SH-SY5Y (cell line): Measurements from ENCODE around the gene MRTO4.
"Not testable (repeated sequence)": the region's sequence is repeated elsewhere in the genome, so short reads cannot be mapped to it uniquely, and the experiment has no call there.

ENCODE experiments used
- GATA2 ChIP-seq: IDR thresholded peaks from 2 replicates; pipeline ENCODE4 v1.6.1; 2011; ENCODE audit warnings: mild to moderate bottlenecking, low read depth, low read length
- GATA3 ChIP-seq: IDR thresholded peaks from 2 replicates; pipeline ENCODE4 v1.6.1; 2011; ENCODE audit warnings: low read depth, mild to moderate bottlenecking, low read length, moderate library complexity

MRTO4 gene

DNA sequence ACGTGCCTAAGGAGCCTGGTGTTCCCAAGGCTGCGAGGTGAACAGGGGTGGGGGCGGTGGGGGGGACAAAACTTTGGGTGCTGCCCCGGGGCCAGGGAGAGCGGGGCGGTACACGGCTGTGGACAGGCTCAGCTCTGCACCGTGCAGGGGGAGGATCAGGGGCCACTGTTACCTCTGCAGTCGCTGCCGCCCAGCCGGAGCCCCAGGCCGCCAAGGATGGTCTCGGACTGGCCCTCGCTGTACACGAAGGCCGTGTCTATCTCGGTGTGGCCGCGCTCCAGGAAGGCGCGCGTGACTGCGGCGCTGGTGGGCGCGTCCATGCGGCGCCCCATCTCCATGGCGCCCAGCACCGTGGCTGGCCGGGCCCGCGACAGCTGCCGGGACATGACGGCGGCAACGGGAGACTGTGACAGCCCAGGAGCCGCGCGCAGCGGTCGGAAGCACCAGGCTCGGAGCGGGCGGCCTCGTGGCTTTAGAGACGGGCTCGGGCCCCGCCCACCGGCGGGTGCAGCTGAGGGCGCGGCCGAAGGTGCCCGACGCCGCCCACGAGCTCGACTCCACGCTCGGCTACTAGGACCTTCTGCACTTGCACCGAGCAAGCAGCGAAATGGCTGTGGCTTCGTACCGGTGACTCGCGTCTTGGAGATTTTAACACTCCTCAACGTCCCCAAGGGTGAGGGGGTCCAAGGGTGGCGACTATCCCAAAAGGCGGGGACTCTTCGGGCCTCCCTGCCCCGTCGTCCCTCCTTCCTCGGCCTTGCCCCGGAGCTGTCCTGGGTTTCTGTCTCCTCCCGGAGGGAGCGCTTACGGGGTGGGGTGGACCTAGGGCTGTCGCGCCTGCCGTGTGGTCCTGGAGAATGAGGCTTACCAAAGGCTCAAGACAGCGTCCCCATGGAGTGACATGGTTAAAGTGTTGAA is 37.0 kb downstream of the MRTO4 start, which contains the start of gene AKR7A3:
Gene AKR7A3 (minus strand): TSS at position 447 of the 918 bp plus-strand sequence. CDS start 61 bp downstream, at position 386.
- TF ChIP-seq GATA3, GATA2: not testable (repeated sequence)

DNA sequence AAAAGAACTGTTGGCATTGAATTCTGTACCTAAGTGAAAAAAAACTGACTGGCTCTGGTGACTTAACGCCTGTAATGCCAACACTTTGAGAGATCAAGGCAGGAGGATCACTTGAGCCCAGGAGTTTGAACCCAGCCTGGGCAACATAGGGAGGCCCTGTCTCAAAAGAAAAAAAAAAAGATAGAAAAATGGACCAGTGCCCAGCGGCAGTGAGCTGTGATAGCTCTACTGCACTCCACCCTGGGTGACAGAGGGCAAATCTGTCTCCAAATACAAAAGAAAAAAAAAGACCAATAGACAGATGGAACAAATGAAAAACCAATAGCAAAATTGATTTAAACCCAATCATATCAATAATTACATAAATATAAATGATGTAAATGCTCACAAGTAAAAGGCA is 37.6 kb downstream of the MRTO4 start:
- TF ChIP-seq GATA2 (no peak), GATA3 (no peak)

DNA sequence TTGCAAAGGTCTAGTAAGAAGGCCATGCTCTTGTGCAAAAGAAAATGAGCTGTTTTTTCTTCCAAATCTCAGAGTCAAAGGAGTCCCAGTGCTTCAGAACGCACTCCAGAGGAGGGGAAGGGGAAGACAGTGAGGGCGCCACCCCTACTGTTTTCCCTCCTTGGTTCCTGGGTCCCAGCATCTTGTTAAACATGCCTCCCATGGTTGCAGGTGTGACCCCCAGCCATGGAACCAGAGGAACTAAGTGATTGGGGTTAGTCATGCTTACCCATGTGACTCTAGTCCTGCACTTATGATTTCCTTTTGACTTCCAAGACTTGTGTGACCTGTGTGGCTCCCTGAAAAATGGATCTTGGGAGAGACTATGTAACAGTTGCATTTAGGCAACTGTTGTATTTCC is 43.0 kb downstream of the MRTO4 start:
- TF ChIP-seq GATA2, result no peak
- TF ChIP-seq GATA3, result no peak

DNA sequence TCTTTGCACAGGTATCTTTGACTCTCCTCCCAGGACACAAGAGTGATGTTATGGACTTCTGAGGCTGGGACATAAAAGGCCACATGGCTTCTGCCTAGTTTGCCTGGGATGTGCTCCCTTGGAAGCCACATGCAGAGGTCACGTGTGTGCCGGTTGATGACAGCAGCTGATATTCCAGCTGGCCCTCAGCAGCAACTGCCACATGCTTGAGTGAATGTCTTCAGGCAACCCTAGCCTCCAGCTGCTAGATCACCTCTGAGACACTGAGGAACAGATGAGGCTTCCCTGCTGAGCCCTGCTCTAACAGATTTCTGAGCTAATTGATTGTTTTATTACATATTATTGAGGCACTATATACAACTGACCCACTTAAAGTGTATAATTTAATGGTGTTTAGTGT is 48.6 kb downstream of the MRTO4 start:
- no peak for TF ChIP-seq GATA2
- TF ChIP-seq GATA3, result no peak

DNA sequence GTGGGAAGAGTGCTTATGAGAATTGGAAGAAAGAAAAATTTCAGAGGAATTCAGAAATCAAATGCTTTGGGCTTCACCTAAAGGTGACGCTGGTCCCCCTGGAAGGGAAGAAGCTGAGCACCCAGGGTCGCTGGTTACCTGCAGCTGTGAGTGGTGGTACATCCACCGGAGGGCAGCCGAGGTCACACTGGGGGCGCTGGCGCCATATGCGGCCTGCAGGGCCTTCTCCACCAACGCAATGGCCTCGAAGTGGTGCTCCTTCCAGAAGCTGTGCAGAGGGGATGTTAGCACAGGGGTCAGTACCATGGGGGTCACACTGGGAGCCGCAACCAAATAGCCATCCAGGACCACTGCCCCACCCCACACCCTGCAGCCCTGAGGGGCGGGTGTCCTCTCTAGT is 54.3 kb downstream of the MRTO4 start:
- TF ChIP-seq GATA3 (no peak), GATA2 (no peak)

DNA sequence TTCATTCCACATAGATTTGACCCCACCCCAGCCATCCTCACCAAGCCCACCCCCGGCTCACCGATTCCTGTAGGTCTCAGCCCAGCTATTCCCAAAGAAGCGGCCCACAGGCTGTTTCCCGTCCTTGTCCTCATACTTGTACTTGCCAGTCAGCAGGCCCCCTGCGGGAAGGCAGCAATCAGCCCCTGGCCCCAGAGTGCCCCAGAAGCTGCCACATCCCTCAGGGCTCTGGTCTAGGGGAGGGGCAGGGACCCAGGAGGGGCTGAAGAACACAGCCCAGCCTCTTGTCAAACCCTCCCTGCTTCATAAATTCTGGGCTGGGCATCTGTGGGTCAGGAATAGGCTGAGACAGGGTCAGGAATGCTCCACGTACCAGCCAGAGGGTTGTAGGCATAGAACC is 55.3 kb downstream of the MRTO4 start:
- no peak for TF ChIP-seq GATA2
- TF ChIP-seq GATA3, result no peak

DNA sequence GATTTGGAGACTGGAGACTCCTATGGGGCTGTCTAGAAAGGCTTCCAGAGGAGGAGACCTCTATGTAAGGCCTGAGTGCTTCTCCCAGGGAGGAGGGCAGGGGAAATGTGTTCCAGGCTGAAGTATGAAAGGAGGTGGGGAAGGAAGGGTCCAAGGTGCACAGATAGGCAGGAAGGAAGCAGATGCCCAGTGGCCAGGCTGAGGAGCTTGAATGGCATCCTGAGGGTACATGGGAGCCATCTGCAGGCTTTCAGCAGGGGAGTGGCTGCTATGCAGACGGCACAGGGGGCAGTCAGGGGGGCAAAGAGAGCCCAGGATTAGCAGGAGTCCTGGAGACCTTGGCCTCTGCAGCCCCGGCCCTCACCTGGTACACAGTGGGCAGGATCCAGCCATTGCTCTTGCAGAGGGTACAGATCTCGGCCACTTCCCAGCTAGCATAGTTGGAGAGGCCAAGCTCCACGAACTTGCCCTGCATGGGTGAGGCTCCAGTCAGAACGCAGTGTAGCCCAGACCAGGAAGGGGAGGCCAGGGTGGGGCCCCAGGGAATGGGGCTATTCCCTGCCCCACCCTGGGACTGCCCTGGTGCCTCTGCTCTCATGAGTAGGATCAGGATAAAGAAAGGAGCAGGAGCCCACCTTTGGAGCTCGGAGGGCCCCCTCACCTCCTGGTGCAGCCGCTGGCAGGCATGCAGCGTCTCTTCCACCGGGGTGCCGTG is 56.3 kb downstream of the MRTO4 start:
- TF ChIP-seq GATA2 (no peak), GATA3 (no peak)

DNA sequence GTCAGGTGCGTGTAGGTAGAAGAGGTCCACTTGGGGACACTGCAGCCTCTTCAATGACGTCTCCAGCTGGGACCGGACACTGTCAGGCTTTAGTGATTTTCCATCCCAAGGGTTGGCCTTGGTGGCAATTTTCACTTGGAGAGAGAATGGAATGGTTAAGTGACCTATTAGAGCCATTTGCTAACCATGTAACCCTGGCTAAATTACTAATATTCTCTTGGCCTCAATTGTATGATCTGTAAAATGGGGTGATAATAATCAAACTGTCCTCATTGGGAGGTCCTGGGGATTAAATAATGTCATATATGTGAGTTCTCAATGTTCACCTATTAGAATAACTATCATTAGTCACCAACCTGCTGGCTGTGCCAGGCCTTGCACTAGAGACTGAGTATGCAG is 56.9 kb downstream of the MRTO4 start:
- TF ChIP-seq GATA2 (no peak), GATA3 (no peak)

DNA sequence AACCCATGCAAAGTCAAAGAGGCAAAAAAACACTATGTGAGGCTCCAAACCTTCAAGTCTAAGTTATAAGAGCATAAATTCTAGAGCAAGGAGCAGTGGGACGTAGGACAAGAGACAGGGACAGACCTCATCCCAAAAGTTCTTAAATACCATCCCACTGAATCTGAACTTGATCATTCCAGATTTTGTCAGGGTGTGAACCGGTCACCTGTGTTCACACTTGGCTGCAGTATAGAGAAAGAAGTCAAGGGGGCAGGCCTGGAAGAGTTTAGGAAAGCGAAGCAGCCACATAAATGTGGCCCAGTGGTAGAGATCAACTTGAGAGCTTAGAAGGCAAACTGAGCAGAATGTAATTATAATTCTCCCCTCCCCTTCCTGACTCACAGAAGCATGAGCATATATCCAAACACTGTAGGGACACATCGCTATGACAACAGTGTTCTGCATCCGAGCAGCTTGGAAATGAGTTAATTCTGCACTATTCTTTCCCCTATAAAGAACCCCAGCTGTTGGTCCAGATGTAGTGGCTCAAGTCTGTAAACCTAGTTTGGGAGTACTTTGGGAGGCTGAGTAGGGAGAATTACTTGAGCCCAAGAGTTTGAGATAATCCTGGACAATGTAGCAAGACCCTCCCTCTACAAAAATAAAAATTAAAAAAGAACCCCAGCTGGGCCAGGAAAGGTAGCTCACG is 57.7 kb downstream of the MRTO4 start:
- TF ChIP-seq GATA2 (no peak), GATA3 (no peak)
